SK-N-SH (cell line): Measurements from ENCODE around the gene ARL14EP. TPM values are rescaled to one million over a fixed set of nuclear protein-coding genes. Genes with fewer than 3 reads are reported as not detected.

ENCODE experiments used
- CTCF ChIA-PET: fragments of 300-600, 350-600 bp; formaldehyde crosslinking; extraction: SDS; loops from one replicate; lab custom pipeline; 2021; lab: Yijun Ruan, JAX
- POLR2A ChIA-PET: fragments of 350-600 bp; sonication (Branson Sonifier 250); formaldehyde crosslinking; extraction: SDS; loops from one replicate; lab custom pipeline; 2020; ENCODE audit warnings: antibody characterized with exemption, inconsistent platforms; lab: Yijun Ruan, JAX
- DNase-seq: peaks from one replicate; pipeline ENCODE4 v3.0.0; 2012
- H2AFZ ChIP-seq: fragments of 200-600 bp; sonication (generic); 2 replicates; pipeline ENCODE4 v1.8.1; 2016; ENCODE audit warnings: antibody characterized with exemption, mild to moderate bottlenecking, low read depth
- H3F3A ChIP-seq: fragments of 200-600 bp; sonication (generic); replicated peaks from 2 replicates; pipeline ENCODE3; 2016; ENCODE audit warnings: antibody characterized with exemption, mild to moderate bottlenecking; ENCODE audit not compliant: insufficient read depth
- H3K27ac ChIP-seq, 2 experiments: fragments of 200-500 bp in 1 of 2; fragments of 200-600 bp in 1 of 2; sonication (Bioruptor generic) in 1 of 2; sonication (generic), shearing (Covaris generic) in 1 of 2; 2 replicates each; pipeline versions ENCODE4 v1.5.1 to v1.6.1; 2014 to 2016; ENCODE audit warnings: low read depth in 2 of 2, inconsistent platforms in 1 of 2, low read length in 1 of 2, mild to moderate bottlenecking in 1 of 2, mixed read lengths in 1 of 2
- H3K27me3 ChIP-seq: fragments of 200-600 bp; sonication (generic), shearing (Covaris generic); 2 replicates; pipeline ENCODE4 v1.6.1; 2016; ENCODE audit warnings: mixed run types; ENCODE audit not compliant: insufficient read depth
- H3K36me3 ChIP-seq, 2 experiments: fragments of 200-500 bp in 1 of 2; fragments of 200-600 bp in 1 of 2; sonication (Bioruptor generic) in 1 of 2; sonication (generic) in 1 of 2; replicated peaks in 1 of 2; 2 replicates each; pipeline versions ENCODE3 to v1.5.1; 2014 to 2016; ENCODE audit warnings: low read length in 1 of 2, mild to moderate bottlenecking in 1 of 2; ENCODE audit not compliant: insufficient read depth in 2 of 2, control insufficient read depth in 1 of 2
- H3K4me1 ChIP-seq, 2 experiments: fragments of 200-500 bp in 1 of 2; fragments of 200-600 bp in 1 of 2; sonication (Bioruptor generic) in 1 of 2; sonication (generic), shearing (Covaris generic) in 1 of 2; 2 replicates each; pipeline versions ENCODE4 v1.5.1 to v1.6.1; 2014 to 2016; ENCODE audit warnings: low read depth in 1 of 2, low read length in 1 of 2, mixed run types in 1 of 2; ENCODE audit not compliant: insufficient read depth in 2 of 2, control insufficient read depth in 1 of 2
- H3K4me2 ChIP-seq: fragments of 200-600 bp; sonication (generic), shearing (Covaris generic); 2 replicates; pipeline ENCODE4 v1.6.1; 2017; ENCODE audit warnings: mixed run types
- H3K4me3 ChIP-seq, 2 experiments: fragments of 200-500 bp in 1 of 2; fragments of 200-600 bp in 1 of 2; sonication (Bioruptor generic) in 1 of 2; sonication (generic), shearing (Covaris generic) in 1 of 2; 2 replicates each; pipeline versions ENCODE4 v1.5.1 to v1.8.1; 2014 to 2016; ENCODE audit warnings: low read depth in 2 of 2, inconsistent platforms in 1 of 2, low read length in 1 of 2, mild to moderate bottlenecking in 1 of 2, mixed read lengths in 1 of 2, moderate library complexity in 1 of 2
- H3K79me2 ChIP-seq: fragments of 200-600 bp; sonication (generic); 2 replicates; pipeline ENCODE4 v1.8.1; 2017; ENCODE audit warnings: mild to moderate bottlenecking; ENCODE audit not compliant: insufficient read depth
- H3K9ac ChIP-seq: fragments of 200-600 bp; sonication (generic); 2 replicates; pipeline ENCODE4 v1.6.1; 2017; ENCODE audit warnings: mixed run types
- H3K9me2 ChIP-seq: fragments of 200-600 bp; sonication (generic); 2 replicates; pipeline ENCODE4 v1.6.1; 2017; ENCODE audit warnings: mixed run types
- H3K9me3 ChIP-seq: fragments of 200-600 bp; sonication (generic); 2 replicates; pipeline ENCODE4 v1.6.1; 2017; ENCODE audit warnings: mixed run types, mild to moderate bottlenecking, moderate library complexity
- H4K20me1 ChIP-seq: fragments of 200-600 bp; sonication (generic); 2 replicates; pipeline ENCODE4 v1.6.1; 2017; ENCODE audit warnings: mild to moderate bottlenecking, mixed run types; ENCODE audit not compliant: insufficient read depth
- CHD2 ChIP-seq: fragments of 150-350 bp; IDR thresholded peaks from 2 replicates; pipeline ENCODE4 v1.6.1; 2018; ENCODE audit warnings: low read length; ENCODE audit not compliant: partially characterized antibody
- CTCF ChIP-seq: fragments of 200-600 bp; sonication (generic); IDR thresholded peaks from 2 replicates; pipeline ENCODE4 v1.6.1; 2017; ENCODE audit warnings: antibody characterized with exemption, mild to moderate bottlenecking, moderate library complexity
- GABPA ChIP-seq: IDR thresholded peaks from 2 replicates; pipeline ENCODE4 v1.4.0; 2012; ENCODE audit warnings: low read depth, mild to moderate bottlenecking
- IRF3 ChIP-seq: fragments of 150-350 bp; IDR thresholded peaks from 2 replicates; pipeline ENCODE4 v1.6.1; 2016; ENCODE audit warnings: mild to moderate bottlenecking, low read depth, low read length
- NFIC ChIP-seq: IDR thresholded peaks from 2 replicates; pipeline ENCODE4 v1.4.0; 2012; ENCODE audit warnings: borderline replicate concordance
- NRF1 ChIP-seq: IDR thresholded peaks from 2 replicates; pipeline ENCODE4 v1.6.1; 2012; ENCODE audit warnings: low read depth, mild to moderate bottlenecking, low read length
- PBX3 ChIP-seq: IDR thresholded peaks from 2 replicates; pipeline ENCODE4; 2012
- POLR2AphosphoS5 ChIP-seq: IDR thresholded peaks from 2 replicates; pipeline ENCODE4 v1.6.1; 2012; ENCODE audit warnings: low read depth, low read length
- RAD21 ChIP-seq: IDR thresholded peaks from 2 replicates; pipeline ENCODE4 v1.6.1; 2012; ENCODE audit warnings: mild to moderate bottlenecking, low read length
- SIN3A ChIP-seq: IDR thresholded peaks from 2 replicates; pipeline ENCODE4 v1.6.1; 2012; ENCODE audit warnings: low read depth, mild to moderate bottlenecking, low read length, moderate library complexity, borderline replicate concordance
- SMC3 ChIP-seq: IDR thresholded peaks from 2 replicates; pipeline ENCODE4 v1.6.1; 2012; ENCODE audit warnings: low read depth, low read length, improper control_type of control experiment
- TCF12 ChIP-seq: IDR thresholded peaks from 2 replicates; pipeline ENCODE4 v1.4.0; 2012
- TEAD4 ChIP-seq: IDR thresholded peaks from 2 replicates; pipeline ENCODE4 v1.4.0; 2012; ENCODE audit warnings: mild to moderate bottlenecking, borderline replicate concordance; ENCODE audit not compliant: insufficient read depth
- WGBS: methylation state at CpG from one replicate; pipeline ENCODE4 v1.1.6; 2017; ENCODE audit warnings: low lambda C conversion rate; 5-methylcytosine and 5-hydroxymethylcytosine counted together
- polyA plus RNA-seq, 3 experiments: library from polyadenylated mRNA; depleted of rRNA; stranded (reverse); fragments of >200 nt; gene quantifications; 2 replicates each; pipeline ENCODE4 v1.2.3, GENCODE V29; 2012
- TF ChIP-seq, protein P1 (sequence below): IDR thresholded peaks from 2 replicates; pipeline ENCODE4 v1.4.0; 2012; ENCODE audit warnings: low read depth, borderline replicate concordance
- TF ChIP-seq, protein P2 (sequence below): IDR thresholded peaks from 2 replicates; pipeline ENCODE4 v1.4.0; 2012; ENCODE audit warnings: low read depth, borderline replicate concordance

ARL14EP gene
- polyA plus RNA-seq, 1 of the 3 experiments (the other 2 are of a cell fraction), result 7.0 TPM

GRCh38 chr11:30312243-30312642 lies 10.7 kb upstream of the ARL14EP start:
- H4K20me1 ChIP-seq, result no peaks in the 10 kb centered on the region
- H3K9me2 ChIP-seq, result no peaks in the 10 kb centered on the region
- H3F3A ChIP-seq, result no peaks in the 10 kb centered on the region
- H3K36me3 ChIP-seq, result no peaks in the 10 kb centered on the region
- H3K9me3 ChIP-seq, result no peaks in the 10 kb centered on the region; the same call in 1 of the 2 replicates
- POLR2A ChIA-PET, result no interaction called here
- H2AFZ ChIP-seq, result no peak overlapping the region
- WGBS, result 50% methylated on average over 1 of the region's 1 CpG
- no peaks in the 10 kb centered on the region for H3K4me1 ChIP-seq
- CTCF ChIA-PET, result no interaction called here
- H3K9ac ChIP-seq, result no peak overlapping the region
- no peak overlapping the region for H3K4me2 ChIP-seq
- H3K4me3 ChIP-seq, result no peak overlapping the region
- DNase-seq, result no peak
- no peaks in the 10 kb centered on the region for H3K79me2 ChIP-seq
- TF ChIP-seq NFIC, result no peak
- TF ChIP-seq SIN3A, result no peak
- TF ChIP-seq NRF1, result no peak
- no peak for TF ChIP-seq POLR2AphosphoS5
- no peak for TF ChIP-seq PBX3
- TF ChIP-seq SMC3, result no peak
- TF ChIP-seq, protein P1, sequence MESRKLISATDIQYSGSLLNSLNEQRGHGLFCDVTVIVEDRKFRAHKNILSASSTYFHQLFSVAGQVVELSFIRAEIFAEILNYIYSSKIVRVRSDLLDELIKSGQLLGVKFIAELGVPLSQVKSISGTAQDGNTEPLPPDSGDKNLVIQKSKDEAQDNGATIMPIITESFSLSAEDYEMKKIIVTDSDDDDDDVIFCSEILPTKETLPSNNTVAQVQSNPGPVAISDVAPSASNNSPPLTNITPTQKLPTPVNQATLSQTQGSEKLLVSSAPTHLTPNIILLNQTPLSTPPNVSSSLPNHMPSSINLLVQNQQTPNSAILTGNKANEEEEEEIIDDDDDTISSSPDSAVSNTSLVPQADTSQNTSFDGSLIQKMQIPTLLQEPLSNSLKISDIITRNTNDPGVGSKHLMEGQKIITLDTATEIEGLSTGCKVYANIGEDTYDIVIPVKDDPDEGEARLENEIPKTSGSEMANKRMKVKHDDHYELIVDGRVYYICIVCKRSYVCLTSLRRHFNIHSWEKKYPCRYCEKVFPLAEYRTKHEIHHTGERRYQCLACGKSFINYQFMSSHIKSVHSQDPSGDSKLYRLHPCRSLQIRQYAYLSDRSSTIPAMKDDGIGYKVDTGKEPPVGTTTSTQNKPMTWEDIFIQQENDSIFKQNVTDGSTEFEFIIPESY, result no peak
- TF ChIP-seq, protein P2, sequence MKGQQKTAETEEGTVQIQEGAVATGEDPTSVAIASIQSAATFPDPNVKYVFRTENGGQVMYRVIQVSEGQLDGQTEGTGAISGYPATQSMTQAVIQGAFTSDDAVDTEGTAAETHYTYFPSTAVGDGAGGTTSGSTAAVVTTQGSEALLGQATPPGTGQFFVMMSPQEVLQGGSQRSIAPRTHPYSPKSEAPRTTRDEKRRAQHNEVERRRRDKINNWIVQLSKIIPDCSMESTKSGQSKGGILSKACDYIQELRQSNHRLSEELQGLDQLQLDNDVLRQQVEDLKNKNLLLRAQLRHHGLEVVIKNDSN, result no peak
- no peak for TF ChIP-seq GABPA
- TF ChIP-seq IRF3, result no peak
- no peak for TF ChIP-seq TCF12
- TF ChIP-seq RAD21, result no peak
- no peak for TF ChIP-seq CTCF
- TF ChIP-seq CHD2, result no peak
- no peak for TF ChIP-seq TEAD4
- H3K27ac ChIP-seq, result no peak overlapping the region
- H3K27me3 ChIP-seq, result no peaks in the 10 kb centered on the region
